Mesothelial cell of epicardium (in vitro differentiated cells): ENCODE measurements around the gene ACAT2. TPM values are rescaled to one million over a fixed set of nuclear protein-coding genes. Genes with fewer than 3 reads are reported as not detected.

Experiments
- DNase-seq, 2 experiments: peaks; one replicate each; pipeline ENCODE4 v3.0.0; 2021; ENCODE audit warnings: low spot score in 2 of 2; ENCODE audit not compliant: unreplicated experiment in 2 of 2
- H3K27ac Mint-ChIP-seq: 2 replicates; pipeline ENCODE4 v1.8.0; 2021; ENCODE audit warnings: mixed read lengths
- H3K27me3 Mint-ChIP-seq: 2 replicates; pipeline ENCODE4 v1.8.0; 2021; ENCODE audit warnings: low read depth, mixed read lengths
- H3K36me3 Mint-ChIP-seq: 2 replicates; pipeline ENCODE4 v1.8.0; 2021; ENCODE audit warnings: mixed read lengths
- H3K4me1 Mint-ChIP-seq: 2 replicates; pipeline ENCODE4 v1.8.0; 2021; ENCODE audit warnings: mixed read lengths
- H3K4me3 Mint-ChIP-seq: 2 replicates; pipeline ENCODE4 v1.8.0; 2021; ENCODE audit warnings: mild to moderate bottlenecking, moderate library complexity, mixed read lengths
- H3K9me3 Mint-ChIP-seq: 2 replicates; pipeline ENCODE4 v1.8.0; 2021; ENCODE audit warnings: mixed read lengths
- total RNA-seq: library from RNA; stranded (reverse); gene quantifications from 3 replicates; pipeline ENCODE4 v1.2.1, GENCODE V29; 2021
- TF ChIP-seq, protein P1 (sequence below): fragments of 200-600 bp; sonication (generic); IDR thresholded peaks from one replicate; pipeline ENCODE4 v1.5.0; 2021; ENCODE audit warnings: antibody characterized with exemption; ENCODE audit not compliant: unreplicated experiment

Gene ACAT2
- total RNA-seq, 1 donor from 2014 or later: 35.8 TPM

DNA sequence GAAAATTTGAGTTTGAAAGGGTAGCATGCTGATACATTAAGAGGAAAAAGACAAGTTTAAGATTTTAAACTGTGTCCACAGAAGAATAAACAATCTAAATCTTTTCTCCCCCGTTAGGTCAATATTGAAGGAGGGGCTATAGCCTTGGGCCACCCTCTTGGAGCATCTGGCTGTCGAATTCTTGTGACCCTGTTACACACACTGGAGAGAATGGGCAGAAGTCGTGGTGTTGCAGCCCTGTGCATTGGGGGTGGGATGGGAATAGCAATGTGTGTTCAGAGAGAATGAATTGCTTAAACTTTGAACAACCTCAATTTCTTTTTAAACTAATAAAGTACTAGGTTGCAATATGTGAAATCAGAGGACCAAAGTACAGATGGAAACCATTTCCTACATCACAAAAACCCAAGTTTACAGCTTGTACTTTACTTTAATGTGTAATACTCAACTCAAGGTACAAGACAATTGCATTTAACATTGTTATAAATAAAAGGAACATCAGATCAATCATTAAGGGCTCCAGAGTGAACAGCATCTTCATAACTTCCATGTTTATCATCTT, 16.8 kb downstream of the ACAT2 start:
- Mint-ChIP-seq H3K27me3 (no peaks in the 10 kb centered on the region), H3K27ac (no peak overlapping the region), H3K9me3 (no peaks in the 10 kb centered on the region), H3K36me3 (peaks cover 48% of the 10 kb centered on the region), H3K4me1 (no peaks in the 10 kb centered on the region), H3K4me3 (no peak overlapping the region)
- no peak for DNase-seq
- TF ChIP-seq, protein P1, sequence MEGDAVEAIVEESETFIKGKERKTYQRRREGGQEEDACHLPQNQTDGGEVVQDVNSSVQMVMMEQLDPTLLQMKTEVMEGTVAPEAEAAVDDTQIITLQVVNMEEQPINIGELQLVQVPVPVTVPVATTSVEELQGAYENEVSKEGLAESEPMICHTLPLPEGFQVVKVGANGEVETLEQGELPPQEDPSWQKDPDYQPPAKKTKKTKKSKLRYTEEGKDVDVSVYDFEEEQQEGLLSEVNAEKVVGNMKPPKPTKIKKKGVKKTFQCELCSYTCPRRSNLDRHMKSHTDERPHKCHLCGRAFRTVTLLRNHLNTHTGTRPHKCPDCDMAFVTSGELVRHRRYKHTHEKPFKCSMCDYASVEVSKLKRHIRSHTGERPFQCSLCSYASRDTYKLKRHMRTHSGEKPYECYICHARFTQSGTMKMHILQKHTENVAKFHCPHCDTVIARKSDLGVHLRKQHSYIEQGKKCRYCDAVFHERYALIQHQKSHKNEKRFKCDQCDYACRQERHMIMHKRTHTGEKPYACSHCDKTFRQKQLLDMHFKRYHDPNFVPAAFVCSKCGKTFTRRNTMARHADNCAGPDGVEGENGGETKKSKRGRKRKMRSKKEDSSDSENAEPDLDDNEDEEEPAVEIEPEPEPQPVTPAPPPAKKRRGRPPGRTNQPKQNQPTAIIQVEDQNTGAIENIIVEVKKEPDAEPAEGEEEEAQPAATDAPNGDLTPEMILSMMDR: no peak

DNA sequence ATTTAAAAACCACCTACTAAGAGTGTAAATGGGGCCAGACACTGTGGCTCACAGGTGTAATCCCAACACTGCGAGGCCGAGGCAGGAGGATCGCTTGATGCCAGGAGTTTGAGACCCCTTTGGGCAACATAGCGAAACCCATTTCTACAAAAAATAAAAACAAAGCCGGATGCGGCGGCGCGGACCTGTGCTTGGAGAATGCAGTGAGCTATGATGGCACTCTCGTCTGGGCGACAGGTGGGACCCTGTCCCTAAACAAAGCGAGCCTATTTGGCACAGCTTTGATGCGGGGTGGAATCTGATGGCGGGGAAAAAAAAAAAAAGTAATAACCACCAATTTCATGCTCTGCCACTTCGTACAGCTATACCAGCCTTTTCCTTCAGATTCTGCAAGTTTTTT, 26.4 kb downstream of the ACAT2 start:
- no peak for DNase-seq
- peaks cover 26% of the 10 kb centered on the region for H3K36me3 Mint-ChIP-seq
- TF ChIP-seq, protein P1: no peak
- H3K9me3 Mint-ChIP-seq: no peaks in the 10 kb centered on the region
- H3K27me3 Mint-ChIP-seq: no peaks in the 10 kb centered on the region
- peak overlapping the region; percentile 87 for H3K27ac Mint-ChIP-seq
- H3K4me1 Mint-ChIP-seq: peaks cover 31% of the 10 kb centered on the region
- H3K4me3 Mint-ChIP-seq: peak overlapping the region; percentile 98

DNA sequence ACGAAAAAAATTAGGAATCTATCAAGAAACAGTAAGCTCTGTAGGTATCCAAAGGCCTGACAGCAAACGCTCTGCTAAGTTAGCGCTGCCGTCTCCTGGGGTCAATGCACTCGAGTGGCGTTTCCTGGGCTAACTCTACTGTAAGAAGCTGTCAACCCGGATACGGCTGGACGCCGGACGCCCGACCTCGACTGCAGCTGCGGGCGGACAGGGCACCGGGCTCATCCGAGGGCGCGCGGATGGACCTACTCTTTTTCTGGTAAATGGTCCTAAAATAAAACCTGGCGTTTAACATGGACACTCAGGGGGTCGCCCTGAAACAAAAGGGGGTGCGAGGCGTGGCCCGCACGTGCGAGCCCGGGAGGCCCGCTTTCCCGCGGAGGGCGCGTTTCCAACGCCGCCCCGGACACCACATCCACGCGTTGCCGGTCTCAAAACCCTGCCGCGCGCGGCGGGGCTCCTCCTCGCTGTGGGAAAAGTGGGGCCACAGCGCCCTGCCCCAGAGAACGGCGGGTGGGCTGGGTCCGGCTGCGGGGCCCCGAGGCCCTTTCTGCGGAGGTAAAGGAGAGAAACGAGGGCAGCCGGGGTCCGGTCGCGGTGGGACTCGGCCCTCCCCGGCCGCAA, 27.0 kb downstream of the ACAT2 start:
- peak in 1 of 2 experiments; percentile 41 for DNase-seq
- Mint-ChIP-seq H3K27ac (peak overlapping the region; percentile 87), H3K27me3 (no peaks in the 10 kb centered on the region), H3K36me3 (peaks cover 25% of the 10 kb centered on the region), H3K9me3 (no peaks in the 10 kb centered on the region), H3K4me1 (peaks cover 31% of the 10 kb centered on the region), H3K4me3 (peak overlapping the region; percentile 98)
- TF ChIP-seq, protein P1: no peak

DNA sequence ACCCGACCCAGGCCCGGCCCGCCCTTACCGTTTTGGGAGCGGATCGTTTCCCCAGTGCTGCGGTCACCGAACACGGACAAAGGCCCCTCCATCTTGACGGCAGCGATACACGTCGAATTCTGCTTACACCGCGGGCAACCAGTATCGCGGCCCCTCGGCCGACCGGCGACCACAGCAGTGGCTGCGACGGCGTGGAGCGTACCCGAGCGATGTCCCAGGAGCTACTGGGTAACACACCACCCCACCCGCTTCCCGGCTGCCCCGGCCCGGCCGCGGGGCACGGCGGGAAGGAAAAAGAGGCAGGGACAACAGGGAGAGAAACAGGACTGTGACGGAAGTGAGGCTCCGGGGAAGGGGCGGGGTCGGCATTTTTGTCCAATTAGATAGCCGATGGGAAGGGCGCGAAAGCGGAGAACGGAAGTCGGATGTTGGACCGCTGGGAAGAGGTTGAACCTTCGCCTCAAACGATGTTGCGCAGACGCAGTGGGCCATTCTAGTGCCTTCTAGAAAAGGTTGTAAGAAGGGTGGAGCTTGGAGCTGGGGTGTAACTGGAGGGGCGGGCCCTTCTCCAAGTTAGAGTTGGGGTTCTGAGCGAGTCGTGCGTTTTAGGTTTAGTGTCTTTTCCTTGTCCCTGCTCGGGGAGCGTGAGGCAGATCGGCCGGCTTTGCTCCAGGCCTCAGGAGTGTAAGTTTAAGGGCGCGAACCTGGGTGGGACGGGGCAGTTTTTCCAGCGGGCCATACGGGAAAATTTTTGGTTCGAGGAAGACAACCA, 27.7 kb downstream of the ACAT2 start, which contains the start of gene TCP1:
TCP1 (minus strand) TSS at position 226 of the 772 bp plus-strand sequence; CDS start at position 92, 134 bp downstream.
- no peaks in the 10 kb centered on the region for H3K27me3 Mint-ChIP-seq
- TF ChIP-seq, protein P1: no peak
- H3K9me3 Mint-ChIP-seq: no peaks in the 10 kb centered on the region
- H3K4me3 Mint-ChIP-seq: peak within 1 kb of the TSS; percentile 98
- peaks cover 31% of the 10 kb centered on the region for H3K4me1 Mint-ChIP-seq
- peaks cover 28% of the 10 kb centered on the region for H3K36me3 Mint-ChIP-seq
- peak within 1 kb of the TSS; percentile 97 for H3K27ac Mint-ChIP-seq
- peak; percentile 96 to 98 for DNase-seq

DNA sequence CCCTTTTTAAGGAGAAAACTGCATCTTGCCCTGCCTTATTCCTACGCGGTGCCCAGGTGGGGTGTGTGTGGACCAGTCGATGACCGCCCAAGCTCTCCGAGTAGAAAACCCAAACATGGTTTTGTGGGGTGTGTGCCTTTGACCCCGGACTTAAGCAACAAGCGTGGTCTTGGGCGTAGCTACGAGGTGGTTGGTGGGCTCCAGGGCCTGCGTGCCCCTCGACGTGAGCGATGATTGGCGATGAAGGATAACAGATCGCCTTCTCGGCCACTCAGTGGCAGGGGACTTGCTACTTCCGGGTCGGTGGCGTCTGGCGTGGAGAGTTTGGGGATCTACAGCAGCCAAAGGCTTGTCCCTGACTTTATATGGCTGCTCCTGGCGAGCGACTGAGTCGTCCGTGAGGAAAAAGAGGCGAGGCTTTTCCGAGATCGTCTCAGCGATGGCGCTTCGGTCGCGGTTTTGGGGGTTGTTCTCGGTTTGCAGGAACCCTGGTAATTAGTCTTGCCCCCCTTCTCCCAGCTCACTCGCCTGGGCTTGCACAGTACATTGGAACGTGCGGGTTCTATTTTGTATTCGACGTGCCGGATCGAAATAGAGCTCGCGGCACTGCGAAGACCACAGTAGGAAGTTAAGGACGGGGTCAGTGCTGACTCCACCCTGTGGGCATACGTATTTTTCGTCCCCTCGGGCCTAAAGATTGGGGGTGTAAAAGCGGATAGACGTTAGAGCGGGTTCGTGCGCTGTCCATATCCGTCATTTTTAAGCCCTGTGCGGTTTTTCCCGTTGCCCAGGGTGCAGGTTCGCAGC, 28.5 kb downstream of the ACAT2 start, which contains the start of gene MRPL18:
MRPL18 (plus strand) TSS at position 319 of the 807 bp plus-strand sequence; CDS start at position 440, 121 bp downstream.
- peaks cover 21% of the 10 kb centered on the region for H3K36me3 Mint-ChIP-seq
- H3K27me3 Mint-ChIP-seq: no peaks in the 10 kb centered on the region
- peak within 1 kb of the TSS; percentile 97 for H3K27ac Mint-ChIP-seq
- H3K9me3 Mint-ChIP-seq: no peaks in the 10 kb centered on the region
- peak within 1 kb of the TSS; percentile 98 for H3K4me3 Mint-ChIP-seq
- peak; percentile 81 to 83 for DNase-seq
- peaks cover 31% of the 10 kb centered on the region for H3K4me1 Mint-ChIP-seq
- TF ChIP-seq, protein P1: no peak
